GM19395 (cell line): ENCODE measurements around the gene ZNF232.
"Not testable (repeated sequence)": the region's sequence is repeated elsewhere in the genome, so short reads cannot be mapped to it uniquely, and the experiment has no call there.

Experiments used
- ATAC-seq: cut with Tn5 transposase; IDR thresholded peaks from one replicate; pipeline ENCODE4 v1.9.1; 2021; ENCODE audit warnings: mild to moderate bottlenecking, moderate library complexity; ENCODE audit not compliant: unreplicated experiment

ZNF232 gene

GRCh38 chr17:5111402-5112204, at the start of gene ZNF232:
TSS of gene ZNF232 (minus strand) at chr17:5111878. CDS start at chr17:5111822, 56 bp downstream.
- peak; percentile 88 for ATAC-seq

- not testable (repeated sequence) for ATAC-seq
Observed at GRCh38 chr17:5160702-5161101, 49.0 kb upstream of the ZNF232 start.

GRCh38 chr17:5146122-5146521, 34.4 kb upstream of the ZNF232 start:
- ATAC-seq = not testable (repeated sequence)

GRCh38 chr17:5142877-5143276, 31.2 kb upstream of the ZNF232 start:
- not testable (repeated sequence) for ATAC-seq

- no peak for ATAC-seq
Observed at GRCh38 chr17:5139458-5139732, 27.7 kb upstream of the ZNF232 start.

GRCh38 chr17:5138616-5139457, 27.2 kb upstream of the ZNF232 start:
- no peak for ATAC-seq

- ATAC-seq = not testable (repeated sequence)
Observed at GRCh38 chr17:5138198-5138544, 26.5 kb upstream of the ZNF232 start.

GRCh38 chr17:5137511-5138197, 26.0 kb upstream of the ZNF232 start:
- ATAC-seq = not testable (repeated sequence)

GRCh38 chr17:5136580-5137412, 25.1 kb upstream of the ZNF232 start:
- not testable (repeated sequence) for ATAC-seq

- no peak for ATAC-seq
Observed at GRCh38 chr17:5135726-5136579, 24.3 kb upstream of the ZNF232 start.

GRCh38 chr17:5135131-5135712, 23.5 kb upstream of the ZNF232 start:
- not testable (repeated sequence) for ATAC-seq

- not testable (repeated sequence) for ATAC-seq
Observed at GRCh38 chr17:5134571-5134970, 22.9 kb upstream of the ZNF232 start.

- not testable (repeated sequence) for ATAC-seq
Observed at GRCh38 chr17:5133961-5134360, 22.3 kb upstream of the ZNF232 start.

- no peak for ATAC-seq
Observed at GRCh38 chr17:5133311-5133710, 21.6 kb upstream of the ZNF232 start.

- ATAC-seq = not testable (repeated sequence)
Observed at GRCh38 chr17:5132503-5133225, 21.0 kb upstream of the ZNF232 start.

GRCh38 chr17:5131799-5132502, 20.3 kb upstream of the ZNF232 start:
- ATAC-seq = not testable (repeated sequence)

- no peak for ATAC-seq
Observed at GRCh38 chr17:5131146-5131715, 19.6 kb upstream of the ZNF232 start.

- ATAC-seq = not testable (repeated sequence)
Observed at GRCh38 chr17:5130687-5131086, 19.0 kb upstream of the ZNF232 start.
